DND-41 (cell line): ENCODE results near the gene RGS7BP.

ENCODE experiments used
- ATAC-seq: fragments of 200-7000 bp; cut with Tn5 transposase; 3 replicates; pipeline ENCODE4 v1.9.1; 2021; ENCODE audit warnings: low read depth; ENCODE audit not compliant: insufficient read depth
- DNase-seq: peaks from one replicate; pipeline ENCODE4 v3.0.0-alpha.2; 2020
- H2AFZ ChIP-seq: 2 replicates; pipeline ENCODE4 v1.6.0; 2012; ENCODE audit warnings: low read depth, low read length
- H3K27ac ChIP-seq: 2 replicates; pipeline ENCODE4 v1.5.1; 2012; ENCODE audit warnings: low read length, inconsistent platforms
- H3K27me3 ChIP-seq: fragments of 200-600 bp; sonication (generic); 2 replicates; pipeline ENCODE4 v1.6.0; 2012; ENCODE audit warnings: low read length, mild to moderate bottlenecking, inconsistent platforms; ENCODE audit not compliant: insufficient read depth, poor library complexity
- H3K36me3 ChIP-seq: 2 replicates; pipeline ENCODE4 v1.5.1; 2012; ENCODE audit warnings: low read length, inconsistent platforms; ENCODE audit not compliant: insufficient read depth
- H3K4me1 ChIP-seq: 2 replicates; pipeline ENCODE4 v1.5.1; 2012; ENCODE audit warnings: mild to moderate bottlenecking, low read length; ENCODE audit not compliant: insufficient read depth
- H3K4me2 ChIP-seq: 2 replicates; pipeline ENCODE4 v1.6.0; 2012; ENCODE audit warnings: mild to moderate bottlenecking, moderate library complexity, low read length, inconsistent platforms; ENCODE audit not compliant: insufficient read depth
- H3K4me3 ChIP-seq, 2 experiments: fragments of 200-600 bp in 1 of 2; shearing (Covaris generic) in 1 of 2; 2 replicates each; pipeline ENCODE4 v1.5.1; 2012 to 2016; ENCODE audit warnings: inconsistent platforms in 2 of 2, low read length in 2 of 2, mild to moderate bottlenecking in 2 of 2, low read depth in 1 of 2, moderate library complexity in 1 of 2
- H3K79me2 ChIP-seq: 2 replicates; pipeline ENCODE4 v1.6.0; 2012; ENCODE audit warnings: low read length, inconsistent platforms; ENCODE audit not compliant: insufficient read depth
- H3K9ac ChIP-seq: 2 replicates; pipeline ENCODE4 v1.6.0; 2012; ENCODE audit warnings: low read depth, mild to moderate bottlenecking, inconsistent platforms, low read length, moderate library complexity
- H3K9me3 ChIP-seq: 2 replicates; pipeline ENCODE4 v1.5.1; 2012; ENCODE audit warnings: low read length, moderate library complexity, mild to moderate bottlenecking, inconsistent platforms; ENCODE audit not compliant: insufficient read depth, severe bottlenecking
- H4K20me1 ChIP-seq: 2 replicates; pipeline ENCODE4 v1.6.0; 2012; ENCODE audit warnings: low read length; ENCODE audit not compliant: insufficient read depth
- EZH2 ChIP-seq: IDR thresholded peaks from 3 replicates; pipeline ENCODE4 v1.6.1; 2012; ENCODE audit warnings: borderline replicate concordance, low read depth, mild to moderate bottlenecking, moderate library complexity, low read length, inconsistent platforms; ENCODE audit not compliant: severe bottlenecking
- TF ChIP-seq, protein P1 (sequence below): IDR thresholded peaks from 2 replicates; pipeline ENCODE4 v1.5.1; 2012; ENCODE audit warnings: borderline replicate concordance, low read length, moderate library complexity, mild to moderate bottlenecking; ENCODE audit not compliant: poor library complexity, severe bottlenecking; ENCODE audit errors: extremely low read depth

RGS7BP gene

DNA sequence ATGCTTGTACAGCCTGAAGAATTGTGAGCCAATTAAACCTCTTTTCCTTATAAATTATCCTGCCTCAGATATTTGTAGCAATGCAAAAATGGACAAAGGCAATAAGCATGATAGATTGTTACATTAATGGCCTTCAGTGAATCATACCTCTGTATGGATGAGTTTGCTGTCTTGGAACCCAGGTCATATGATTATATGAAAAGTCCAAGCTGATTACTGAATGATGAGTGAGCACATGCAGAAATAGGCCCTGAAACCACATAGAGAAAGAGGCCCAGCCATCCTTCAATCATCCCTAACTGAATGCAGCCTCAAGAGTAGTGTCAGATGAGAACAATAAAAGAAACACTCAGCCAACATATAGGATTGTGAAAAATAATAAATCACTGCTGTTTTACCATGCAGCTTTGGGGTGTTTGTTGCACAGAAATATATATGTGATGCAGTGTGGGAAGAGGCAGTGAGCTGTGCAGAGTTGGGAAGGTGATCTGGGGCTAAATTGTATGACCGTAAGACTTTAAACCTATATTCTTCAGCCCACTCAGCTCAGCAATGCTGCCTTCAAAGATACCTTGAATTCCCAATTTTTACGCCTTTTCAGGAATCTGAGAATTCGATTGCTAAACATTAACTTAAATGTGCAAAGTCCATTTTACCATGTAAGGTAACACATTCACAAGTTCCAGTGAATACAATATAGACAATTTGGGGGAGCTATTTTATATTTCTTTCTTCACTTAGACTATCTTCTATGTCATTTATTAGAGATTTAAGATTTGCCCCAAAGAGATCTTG lies 148.1 kb downstream of the RGS7BP start:
- no peaks in the 10 kb centered on the region for H3K4me1 ChIP-seq
- no peak overlapping the region for H3K27ac ChIP-seq
- H3K79me2 ChIP-seq: no peaks in the 10 kb centered on the region
- no peak for ATAC-seq
- no peak overlapping the region for H2AFZ ChIP-seq
- H3K36me3 ChIP-seq: no peaks in the 10 kb centered on the region
- no peaks in the 10 kb centered on the region for H4K20me1 ChIP-seq
- TF ChIP-seq, protein P1, sequence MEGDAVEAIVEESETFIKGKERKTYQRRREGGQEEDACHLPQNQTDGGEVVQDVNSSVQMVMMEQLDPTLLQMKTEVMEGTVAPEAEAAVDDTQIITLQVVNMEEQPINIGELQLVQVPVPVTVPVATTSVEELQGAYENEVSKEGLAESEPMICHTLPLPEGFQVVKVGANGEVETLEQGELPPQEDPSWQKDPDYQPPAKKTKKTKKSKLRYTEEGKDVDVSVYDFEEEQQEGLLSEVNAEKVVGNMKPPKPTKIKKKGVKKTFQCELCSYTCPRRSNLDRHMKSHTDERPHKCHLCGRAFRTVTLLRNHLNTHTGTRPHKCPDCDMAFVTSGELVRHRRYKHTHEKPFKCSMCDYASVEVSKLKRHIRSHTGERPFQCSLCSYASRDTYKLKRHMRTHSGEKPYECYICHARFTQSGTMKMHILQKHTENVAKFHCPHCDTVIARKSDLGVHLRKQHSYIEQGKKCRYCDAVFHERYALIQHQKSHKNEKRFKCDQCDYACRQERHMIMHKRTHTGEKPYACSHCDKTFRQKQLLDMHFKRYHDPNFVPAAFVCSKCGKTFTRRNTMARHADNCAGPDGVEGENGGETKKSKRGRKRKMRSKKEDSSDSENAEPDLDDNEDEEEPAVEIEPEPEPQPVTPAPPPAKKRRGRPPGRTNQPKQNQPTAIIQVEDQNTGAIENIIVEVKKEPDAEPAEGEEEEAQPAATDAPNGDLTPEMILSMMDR: no peak
- no peak for TF ChIP-seq EZH2
- no peaks in the 10 kb centered on the region for H3K9me3 ChIP-seq
- no peak overlapping the region for H3K4me3 ChIP-seq
- no peaks in the 10 kb centered on the region for H3K27me3 ChIP-seq
- H3K9ac ChIP-seq: no peak overlapping the region
- DNase-seq: no peak
- H3K4me2 ChIP-seq: no peak overlapping the region

DNA sequence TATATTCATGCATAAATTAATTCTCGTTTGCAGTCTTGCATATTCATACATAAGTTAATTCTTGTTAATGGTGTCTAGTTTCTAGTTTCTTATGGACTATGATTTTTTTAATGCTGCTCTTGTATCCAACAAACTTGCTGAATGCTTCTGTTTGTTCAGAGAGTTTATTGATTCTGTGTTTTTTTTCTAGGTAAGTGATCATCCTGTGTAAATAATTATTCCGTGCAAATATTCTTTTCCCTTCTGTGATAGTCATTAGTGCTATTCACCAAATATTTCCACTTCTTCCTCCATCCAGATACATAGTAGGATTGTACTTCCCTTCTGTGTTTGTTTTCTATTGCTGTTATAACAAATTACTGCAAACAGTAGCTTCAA lies 148.7 kb downstream of the RGS7BP start:
- H4K20me1 ChIP-seq: no peaks in the 10 kb centered on the region
- H3K9me3 ChIP-seq: no peaks in the 10 kb centered on the region
- H3K36me3 ChIP-seq: no peaks in the 10 kb centered on the region
- H2AFZ ChIP-seq: no peak overlapping the region
- no peak overlapping the region for H3K4me3 ChIP-seq
- H3K27ac ChIP-seq: no peak overlapping the region
- DNase-seq (no peak), ATAC-seq (no peak)
- H3K4me2 ChIP-seq: no peak overlapping the region
- no peaks in the 10 kb centered on the region for H3K79me2 ChIP-seq
- H3K27me3 ChIP-seq: peaks cover 2% of the 10 kb centered on the region
- H3K4me1 ChIP-seq: no peaks in the 10 kb centered on the region
- TF ChIP-seq EZH2: no peak
- TF ChIP-seq, protein P1: no peak
- no peak overlapping the region for H3K9ac ChIP-seq

DNA sequence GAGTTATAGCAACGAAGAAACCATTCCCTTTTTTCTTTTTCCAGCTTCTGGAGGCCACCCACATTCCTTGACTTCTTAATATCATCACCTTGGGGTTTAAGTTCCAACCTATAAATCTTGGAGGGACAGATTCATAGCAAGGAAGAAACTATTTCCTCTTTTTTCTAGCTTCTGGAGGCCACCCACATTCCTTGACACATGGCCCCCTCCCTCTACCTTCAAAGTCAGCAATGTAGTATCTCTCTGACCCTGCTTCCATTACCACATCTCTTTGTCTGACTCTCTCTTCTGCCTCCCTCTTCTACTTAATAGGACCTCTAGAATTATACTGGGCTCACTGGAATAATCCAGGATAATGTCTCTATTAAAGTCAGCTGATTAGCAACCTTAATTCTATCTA lies 149.8 kb downstream of the RGS7BP start:
- Histone ChIP-seq H3K4me3 (no peak overlapping the region), H2AFZ (no peak overlapping the region), H3K9ac (no peak overlapping the region), H3K4me2 (no peak overlapping the region), H3K4me1 (no peaks in the 10 kb centered on the region), H3K36me3 (no peaks in the 10 kb centered on the region), H3K27me3 (peaks cover 4% of the 10 kb centered on the region), H4K20me1 (no peaks in the 10 kb centered on the region), H3K9me3 (no peaks in the 10 kb centered on the region), H3K27ac (no peak overlapping the region), H3K79me2 (no peaks in the 10 kb centered on the region)
- ATAC-seq (no peak), DNase-seq (no peak)
- TF ChIP-seq EZH2: no peak

DNA sequence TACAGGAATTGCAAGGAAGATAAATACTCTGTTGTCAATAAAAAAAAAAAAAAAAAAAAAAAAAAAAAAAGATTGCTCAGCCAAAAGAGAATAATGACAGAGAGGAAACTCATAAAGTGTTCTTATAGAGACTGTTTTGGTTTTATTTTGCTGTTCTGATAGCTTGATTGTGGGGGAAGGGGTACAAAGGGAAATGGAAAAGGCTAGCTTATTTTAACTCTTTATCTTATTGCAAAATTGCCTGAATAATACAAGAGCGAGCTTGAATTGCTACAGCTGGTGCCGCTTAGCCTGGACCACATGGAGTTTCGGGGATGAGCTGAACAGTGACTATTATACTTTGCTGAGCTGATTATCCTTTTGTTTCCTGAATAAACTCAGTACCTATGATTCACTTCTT lies 153.5 kb downstream of the RGS7BP start:
- no peak overlapping the region for H3K4me3 ChIP-seq
- no peaks in the 10 kb centered on the region for H3K79me2 ChIP-seq
- H3K27ac ChIP-seq: no peak overlapping the region
- H3K27me3 ChIP-seq: peaks cover 19% of the 10 kb centered on the region
- TF ChIP-seq, protein P1: no peak
- no peak for TF ChIP-seq EZH2
- no peaks in the 10 kb centered on the region for H3K9me3 ChIP-seq
- no peak for DNase-seq
- no peak overlapping the region for H3K9ac ChIP-seq
- no peaks in the 10 kb centered on the region for H3K36me3 ChIP-seq
- no peaks in the 10 kb centered on the region; the same call in 1 of the 2 replicates for H4K20me1 ChIP-seq
- H3K4me2 ChIP-seq: no peak overlapping the region
- no peaks in the 10 kb centered on the region for H3K4me1 ChIP-seq
- no peak overlapping the region for H2AFZ ChIP-seq
- no peak for ATAC-seq
